HG03139 (cell line): ENCODE data around the gene PCGF2.

Experiments used
- ATAC-seq: cut with Tn5 transposase; IDR thresholded peaks from one replicate; pipeline ENCODE4 v1.9.1; 2021; ENCODE audit not compliant: unreplicated experiment

Gene PCGF2

GRCh38 chr17:38751808-38752307 lies 3.7 kb upstream of the PCGF2 start:
- ATAC-seq, result no peak

- ATAC-seq, result no peak
Measured at GRCh38 chr17:38751144-38751807, 3.1 kb upstream of the PCGF2 start.

GRCh38 chr17:38750312-38751121 lies 2.4 kb upstream of the PCGF2 start:
- no peak for ATAC-seq

- no peak for ATAC-seq
Measured at GRCh38 chr17:38750044-38750311, 1.8 kb upstream of the PCGF2 start.

- ATAC-seq, result no peak
Measured at GRCh38 chr17:38749223-38750043, 1.3 kb upstream of the PCGF2 start.

- no peak for ATAC-seq
Measured at GRCh38 chr17:38748892-38749222, 721 bp upstream of the PCGF2 start.

- no peak for ATAC-seq
Measured at GRCh38 chr17:38747463-38748148, 530 bp downstream of the PCGF2 start.

GRCh38 chr17:38746849-38747462 lies 1.2 kb downstream of the PCGF2 start:
- no peak for ATAC-seq

- no peak for ATAC-seq
Measured at GRCh38 chr17:38746004-38746848, 1.9 kb downstream of the PCGF2 start.

GRCh38 chr17:38745545-38745944 lies 2.6 kb downstream of the PCGF2 start:
- ATAC-seq, result no peak

- no peak for ATAC-seq
Measured at GRCh38 chr17:38743556-38744171, 4.5 kb downstream of the PCGF2 start.

GRCh38 chr17:38742411-38743308 lies 5.5 kb downstream of the PCGF2 start:
- ATAC-seq, result no peak

GRCh38 chr17:38741921-38742410 lies 6.2 kb downstream of the PCGF2 start:
- ATAC-seq, result no peak

GRCh38 chr17:38741461-38741860 lies 6.7 kb downstream of the PCGF2 start:
- no peak for ATAC-seq

- ATAC-seq, result no peak
Measured at GRCh38 chr17:38740806-38741205, 7.3 kb downstream of the PCGF2 start.

- no peak for ATAC-seq
Measured at GRCh38 chr17:38740044-38740443, 8.1 kb downstream of the PCGF2 start.

- ATAC-seq, result no peak
Measured at GRCh38 chr17:38739305-38739704, 8.8 kb downstream of the PCGF2 start.

- ATAC-seq, result no peak
Measured at GRCh38 chr17:38738686-38739085, 9.4 kb downstream of the PCGF2 start.
